ENCODE measurements around the gene USP40.

USP40 gene

GRCh38 chr2:233443511-233444183 lies 122.9 kb downstream of the USP40 start:
- peak; percentile 84 to 85 for DNase-seq

- DNase-seq = no peak
Observed at GRCh38 chr2:233442028-233442310, 124.6 kb downstream of the USP40 start.

- peak in 1 of 2 donors; percentile 9 for DNase-seq
Observed at GRCh38 chr2:233441161-233442027, 125.2 kb downstream of the USP40 start.

GRCh38 chr2:233440714-233441113 lies 125.9 kb downstream of the USP40 start:
- DNase-seq = no peak

GRCh38 chr2:233440314-233440713 lies 126.3 kb downstream of the USP40 start:
- DNase-seq = no peak

GRCh38 chr2:233439191-233439590 lies 127.4 kb downstream of the USP40 start:
- no peak for DNase-seq

- DNase-seq = no peak
Observed at GRCh38 chr2:233438573-233439147, 127.9 kb downstream of the USP40 start.

- DNase-seq = no peak
Observed at GRCh38 chr2:233437439-233437955, 129.1 kb downstream of the USP40 start.

- no peak for DNase-seq
Observed at GRCh38 chr2:233436691-233437438, 129.7 kb downstream of the USP40 start.

- no peak for DNase-seq
Observed at GRCh38 chr2:233436191-233436581, 130.4 kb downstream of the USP40 start.

- no peak for DNase-seq
Observed at GRCh38 chr2:233435436-233436190, 131.0 kb downstream of the USP40 start.

GRCh38 chr2:233434666-233435330 lies 131.8 kb downstream of the USP40 start:
- no peak for DNase-seq

GRCh38 chr2:233433794-233434193 lies 132.8 kb downstream of the USP40 start:
- no peak for DNase-seq

GRCh38 chr2:233433029-233433428 lies 133.6 kb downstream of the USP40 start:
- DNase-seq = no peak

GRCh38 chr2:233430651-233431050 lies 135.9 kb downstream of the USP40 start:
- no peak for DNase-seq

- no peak for DNase-seq
Observed at GRCh38 chr2:233430081-233430480, 136.5 kb downstream of the USP40 start.

- no peak for DNase-seq
Observed at GRCh38 chr2:233429175-233429897, 137.2 kb downstream of the USP40 start.

GRCh38 chr2:233428438-233428837 lies 138.1 kb downstream of the USP40 start:
- DNase-seq = no peak

GRCh38 chr2:233428008-233428407 lies 138.6 kb downstream of the USP40 start:
- DNase-seq = no peak

GRCh38 chr2:233426619-233427342 lies 139.8 kb downstream of the USP40 start:
- DNase-seq = no peak
